ENCODE results near the gene CCDC146. TPM values are rescaled to one million over a fixed set of nuclear protein-coding genes. Genes with fewer than 3 reads are reported as not detected.

CCDC146 gene
- total and polyA plus RNA-seq, 9 of the 15 experiments (the other 6 are each of a cell fraction or from before 2014, with no cell fraction given) = 0.10 to 0.98 (median 0.26) TPM; not detected in 1

DNA sequence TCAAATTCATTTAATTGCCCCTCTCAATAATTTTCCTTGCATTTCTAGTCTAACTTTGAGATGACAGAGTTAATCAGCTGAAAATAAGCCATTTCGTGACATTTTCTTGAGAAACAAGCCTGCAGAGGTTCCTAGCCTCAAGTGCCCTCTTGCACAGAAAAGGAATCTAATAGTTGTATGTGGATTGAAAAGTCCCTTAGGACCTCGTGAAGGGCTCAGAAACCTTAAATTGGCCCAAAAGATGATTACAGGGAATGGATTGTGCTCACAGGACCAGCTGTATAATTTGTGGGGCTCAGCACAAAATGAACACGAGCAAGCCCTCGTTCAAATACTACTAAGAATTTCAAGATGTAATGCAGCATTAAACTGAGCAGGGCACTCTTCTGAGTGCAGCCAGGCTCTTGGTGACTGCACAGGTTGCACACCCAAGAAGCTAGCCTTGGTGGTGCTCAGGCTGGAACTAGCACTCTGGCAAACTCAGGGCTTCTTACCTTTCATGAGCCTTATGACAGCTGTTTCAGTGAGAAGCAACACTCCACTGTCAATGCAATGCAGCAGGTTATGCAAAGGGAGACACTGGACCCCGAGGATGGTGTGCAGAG, 191.6 kb downstream of the CCDC146 start:
- Histone ChIP-seq H3K9me1 (ENCODE audit: control insufficient read depth, insufficient read depth, low read length) (no peaks in the 10 kb centered on the region), H3K4me3 (no peak overlapping the region), H3K36me3 (ENCODE audit: control insufficient read depth, insufficient read depth, low read length) (no peaks in the 10 kb centered on the region), H3K27ac (ENCODE audit: extremely low read depth, low read depth, low read length) (no peak overlapping the region), H3K9me3 (replicated peaks; ENCODE audit: control insufficient read depth, insufficient read depth, low read depth, low read length) (no peaks in the 10 kb centered on the region), H3K9ac (ENCODE audit: insufficient read depth in 1 of 2, low read depth in 2 of 2, low read length in 2 of 2) (no peak overlapping the region), H3K79me2 (ENCODE audit: control insufficient read depth, insufficient read depth, low read length) (no peaks in the 10 kb centered on the region), H3K4me1 (replicated peaks in 1 of 2; ENCODE audit: control insufficient read depth in 2 of 2, insufficient read depth in 2 of 2, low read length in 2 of 2) (no peaks in the 10 kb centered on the region), H3K27me3 (ENCODE audit: control insufficient read depth in 2 of 2, insufficient read depth in 2 of 2, low read length in 2 of 2) (peaks cover 12 to 14% of the 10 kb centered on the region in 2 experiments; a peak in 4 of 5 replicates), H2AFZ (ENCODE audit: low read depth, low read length) (no peak overlapping the region), H4K20me1 (replicated peaks; ENCODE audit: control insufficient read depth, insufficient read depth, low read length) (no peaks in the 10 kb centered on the region), H3K4me2 (ENCODE audit: insufficient read depth, low read length) (no peak overlapping the region)
- BruUV-seq (replicated peaks) = no TSS peak
- intact Hi-C loops (cut with micrococcal nuclease) = no loop called here
- WGBS (ENCODE audit: insufficient coverage, low coverage, missing lambda C conversion rate) = 1% methylated on average over 5 of the region's 5 CpGs
- in situ Hi-C loops (cut with MboI) = no loop called here
- DNase-seq (ENCODE audit: extremely low read depth in 1 of 4, low spot score in 3 of 4) = no peak
- no peak for FAIRE-seq
- ChIA-PET CTCF (ENCODE audit: low intra/inter-chr PET ratio) (no interaction called here), POLR2A (no interaction called here)
- no peak for TF ChIP-seq ZBED1 (IDR thresholded peaks at IDR 0.05)
- TF ChIP-seq NFATC3 (IDR thresholded peaks at IDR 0.05) = no peak
- TF ChIP-seq LARP7 (IDR thresholded peaks at IDR 0.05) = no peak
- TF ChIP-seq, protein P1, sequence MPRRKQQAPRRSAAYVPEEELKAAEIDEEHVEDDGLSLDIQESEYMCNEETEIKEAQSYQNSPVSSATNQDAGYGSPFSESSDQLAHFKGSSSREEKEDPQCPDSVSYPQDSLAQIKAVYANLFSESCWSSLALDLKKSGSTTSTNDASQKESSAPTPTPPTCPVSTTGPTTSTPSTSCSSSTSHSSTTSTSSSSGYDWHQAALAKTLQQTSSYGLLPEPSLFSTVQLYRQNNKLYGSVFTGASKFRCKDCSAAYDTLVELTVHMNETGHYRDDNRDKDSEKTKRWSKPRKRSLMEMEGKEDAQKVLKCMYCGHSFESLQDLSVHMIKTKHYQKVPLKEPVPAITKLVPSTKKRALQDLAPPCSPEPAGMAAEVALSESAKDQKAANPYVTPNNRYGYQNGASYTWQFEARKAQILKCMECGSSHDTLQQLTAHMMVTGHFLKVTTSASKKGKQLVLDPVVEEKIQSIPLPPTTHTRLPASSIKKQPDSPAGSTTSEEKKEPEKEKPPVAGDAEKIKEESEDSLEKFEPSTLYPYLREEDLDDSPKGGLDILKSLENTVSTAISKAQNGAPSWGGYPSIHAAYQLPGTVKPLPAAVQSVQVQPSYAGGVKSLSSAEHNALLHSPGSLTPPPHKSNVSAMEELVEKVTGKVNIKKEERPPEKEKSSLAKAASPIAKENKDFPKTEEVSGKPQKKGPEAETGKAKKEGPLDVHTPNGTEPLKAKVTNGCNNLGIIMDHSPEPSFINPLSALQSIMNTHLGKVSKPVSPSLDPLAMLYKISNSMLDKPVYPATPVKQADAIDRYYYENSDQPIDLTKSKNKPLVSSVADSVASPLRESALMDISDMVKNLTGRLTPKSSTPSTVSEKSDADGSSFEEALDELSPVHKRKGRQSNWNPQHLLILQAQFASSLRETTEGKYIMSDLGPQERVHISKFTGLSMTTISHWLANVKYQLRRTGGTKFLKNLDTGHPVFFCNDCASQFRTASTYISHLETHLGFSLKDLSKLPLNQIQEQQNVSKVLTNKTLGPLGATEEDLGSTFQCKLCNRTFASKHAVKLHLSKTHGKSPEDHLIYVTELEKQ (CRISPR knock-in tag; IDR thresholded peaks at IDR 0.05) = no peak
- TF ChIP-seq ZNF696 (CRISPR knock-in tag; conservative IDR thresholded peaks at IDR 0.05) = no peak
- TF ChIP-seq RBM39 (optimal IDR thresholded peaks at IDR 0.05; ENCODE audit: low read depth, low read length) = no peak
- TF ChIP-seq MXI1 (IDR thresholded peaks at IDR 0.05; ENCODE audit: low read depth, low read length) = no peak
- ATAC-seq = no peak

Data from K562 (cell line).